Vagina (tissue), 2 donors: ENCODE measurements around the gene CCNK.

Experiments
- POLR2A ChIP-seq, 2 donors: fragments of 450-650 bp; IDR thresholded peaks; one replicate each; pipeline ENCODE4 v1.6.1; 2017; ENCODE audit warnings: antibody characterized with exemption in 2 of 2, mild to moderate bottlenecking in 2 of 2, moderate library complexity in 2 of 2
- TF ChIP-seq, protein P1 (sequence below), 3 experiments: fragments of 450-650 bp in 2 of 3; fragments of 200-600 bp in 1 of 3; sonication (generic) in 1 of 3; IDR thresholded peaks; one replicate each; pipeline ENCODE4 v1.5.1; 2017 to 2019; ENCODE audit warnings: antibody characterized with exemption in 3 of 3, mild to moderate bottlenecking in 2 of 3, moderate library complexity in 2 of 3

DNA sequence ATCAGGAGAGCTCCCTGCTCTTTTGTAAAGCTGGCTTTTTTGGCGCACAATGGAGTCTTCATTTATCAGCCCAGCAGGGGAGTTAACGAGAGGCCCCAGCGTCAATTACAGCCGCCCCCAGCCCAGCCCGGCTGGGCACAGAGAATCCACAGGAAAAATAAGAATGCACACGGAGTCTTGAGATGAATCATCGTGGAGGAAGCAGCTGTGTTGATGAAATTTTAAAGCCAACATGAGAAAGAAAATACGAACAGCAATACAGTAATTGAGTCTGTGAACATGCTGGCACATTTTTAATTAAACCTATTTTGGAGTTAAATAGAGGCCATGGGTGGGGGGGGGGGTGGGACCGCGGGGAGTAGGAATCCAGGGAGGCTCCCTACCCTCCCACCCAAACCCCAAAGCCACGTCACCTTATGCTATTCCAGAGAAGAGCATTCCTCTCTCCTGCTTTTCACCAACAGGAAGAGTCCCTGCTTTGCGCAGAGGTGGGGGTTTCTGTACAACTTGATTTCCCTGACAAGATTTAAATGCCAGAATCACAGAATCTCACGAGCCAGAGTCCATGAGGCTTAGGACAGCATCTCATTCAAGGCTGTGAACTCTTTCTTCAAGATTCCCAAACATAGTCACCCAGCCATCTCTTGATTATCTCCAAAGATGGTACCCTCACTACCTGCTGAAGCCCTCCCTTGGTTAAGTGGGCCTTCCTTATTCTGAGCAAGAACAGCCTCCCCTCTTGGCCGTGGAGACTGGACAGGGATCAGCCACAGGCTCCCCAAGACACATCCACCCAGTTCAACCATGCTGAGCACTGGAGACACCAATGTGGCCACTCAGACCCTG, 50.3 kb downstream of the CCNK start:
- TF ChIP-seq, protein P1, sequence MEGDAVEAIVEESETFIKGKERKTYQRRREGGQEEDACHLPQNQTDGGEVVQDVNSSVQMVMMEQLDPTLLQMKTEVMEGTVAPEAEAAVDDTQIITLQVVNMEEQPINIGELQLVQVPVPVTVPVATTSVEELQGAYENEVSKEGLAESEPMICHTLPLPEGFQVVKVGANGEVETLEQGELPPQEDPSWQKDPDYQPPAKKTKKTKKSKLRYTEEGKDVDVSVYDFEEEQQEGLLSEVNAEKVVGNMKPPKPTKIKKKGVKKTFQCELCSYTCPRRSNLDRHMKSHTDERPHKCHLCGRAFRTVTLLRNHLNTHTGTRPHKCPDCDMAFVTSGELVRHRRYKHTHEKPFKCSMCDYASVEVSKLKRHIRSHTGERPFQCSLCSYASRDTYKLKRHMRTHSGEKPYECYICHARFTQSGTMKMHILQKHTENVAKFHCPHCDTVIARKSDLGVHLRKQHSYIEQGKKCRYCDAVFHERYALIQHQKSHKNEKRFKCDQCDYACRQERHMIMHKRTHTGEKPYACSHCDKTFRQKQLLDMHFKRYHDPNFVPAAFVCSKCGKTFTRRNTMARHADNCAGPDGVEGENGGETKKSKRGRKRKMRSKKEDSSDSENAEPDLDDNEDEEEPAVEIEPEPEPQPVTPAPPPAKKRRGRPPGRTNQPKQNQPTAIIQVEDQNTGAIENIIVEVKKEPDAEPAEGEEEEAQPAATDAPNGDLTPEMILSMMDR (IDR thresholded peaks at IDR 0.05): no peak
- TF ChIP-seq POLR2A (IDR thresholded peaks at IDR 0.05): no peak
